Gastroesophageal sphincter (tissue), 4 donors: Measurements from ENCODE around the gene CR1. TPM values are rescaled to one million over a fixed set of nuclear protein-coding genes. Genes with fewer than 3 reads are reported as not detected.

Experiments used
- ATAC-seq: fragments of 150-250 bp; one replicate; pipeline ENCODE4 v1.9.1; 2016; ENCODE audit warnings: mild to moderate bottlenecking, moderate library complexity
- H3K27ac ChIP-seq, 4 donors: fragments of 200-600 bp; sonication (generic) in 3 of 4; 1 replicate in 3 of 4; 2 replicates in 1 of 4; pipeline ENCODE4 v1.5.1; 2016 to 2019
- H3K27me3 ChIP-seq: fragments of 200-600 bp; sonication (generic); one replicate; pipeline ENCODE4 v1.5.1; 2019
- H3K36me3 ChIP-seq, 2 donors: fragments of 200-600 bp; sonication (generic); one replicate each; pipeline ENCODE4 v1.5.1; 2019; ENCODE audit warnings: control low read depth in 1 of 2
- H3K4me1 ChIP-seq, 3 donors: fragments of 200-600 bp; sonication (generic); 1 replicate in 2 of 3; 2 replicates in 1 of 3; pipeline ENCODE4 v1.5.1; 2016 to 2019; ENCODE audit warnings: control low read depth in 2 of 3
- H3K4me3 ChIP-seq, 2 donors: fragments of 200-600 bp; sonication (generic); one replicate each; pipeline ENCODE4 v1.5.1; 2019; ENCODE audit warnings: mild to moderate bottlenecking in 1 of 2, moderate library complexity in 1 of 2
- H3K9me3 ChIP-seq, 3 donors: fragments of 200-600 bp; sonication (generic); one replicate each; pipeline ENCODE4 v1.5.1; 2017 to 2019; ENCODE audit warnings: control low read depth in 2 of 3
- CTCF ChIP-seq, 4 experiments: fragments of 200-600 bp in 2 of 4; fragments of 450-650 bp in 2 of 4; sonication (generic) in 1 of 4; IDR thresholded peaks; one replicate each; pipeline ENCODE4 v1.5.1; 2017 to 2019; ENCODE audit warnings: antibody characterized with exemption in 4 of 4, mild to moderate bottlenecking in 2 of 4, moderate library complexity in 2 of 4
- EP300 ChIP-seq: sonication (generic); formaldehyde crosslinking; IDR thresholded peaks from one replicate; pipeline ENCODE4 v1.6.1; 2017; ENCODE audit warnings: antibody characterized with exemption, mild to moderate bottlenecking
- POLR2A ChIP-seq, 2 donors: fragments of 450-650 bp; IDR thresholded peaks; one replicate each; pipeline ENCODE4 v1.6.1; 2017; ENCODE audit warnings: antibody characterized with exemption in 2 of 2, mild to moderate bottlenecking in 2 of 2, moderate library complexity in 1 of 2
- POLR2AphosphoS5 ChIP-seq: sonication (generic); formaldehyde crosslinking; IDR thresholded peaks from one replicate; pipeline ENCODE4 v1.6.1; 2017; ENCODE audit warnings: antibody characterized with exemption
- WGBS, 2 donors: methylation state at CpG; one replicate each; pipeline ENCODE4 v1.1.5; 2018; ENCODE audit warnings: low coverage in 1 of 2; 5-methylcytosine and 5-hydroxymethylcytosine counted together
- total RNA-seq, 4 donors: library from RNA; depleted of rRNA; stranded (reverse); fragments of >200 nt; gene quantifications; one replicate each; pipeline ENCODE4 v1.1.0, GENCODE V29; 2016

The CR1 gene
- total RNA-seq, 4 donors from 2014 or later = 1.1 to 15.9 (median 4.3) TPM

GRCh38 chr1:207649865-207650580 is 154.1 kb downstream of the CR1 start:
- Histone ChIP-seq H3K4me1 (peaks cover 0 to 8% (median 0%) of the 10 kb centered on the region in 3 donors), H3K27ac (no peak overlapping the region), H3K4me3 (no peak overlapping the region), H3K36me3 (no peaks in the 10 kb centered on the region), H3K9me3 (no peaks in the 10 kb centered on the region), H3K27me3 (no peaks in the 10 kb centered on the region)
- WGBS, 2 donors = 57 to 62% methylated on average over 3 to 4 of the region's 4 CpGs
- no peak for ATAC-seq
- TF ChIP-seq CTCF (IDR thresholded peaks at IDR 0.05) (no peak), POLR2AphosphoS5 (no peak), POLR2A (IDR thresholded peaks at IDR 0.05) (no peak), EP300 (no peak)

GRCh38 chr1:207651583-207651982 is 155.6 kb downstream of the CR1 start:
- ATAC-seq = no peak
- H3K27ac ChIP-seq = no peak overlapping the region
- no peaks in the 10 kb centered on the region for H3K9me3 ChIP-seq
- H3K4me1 ChIP-seq = no peaks in the 10 kb centered on the region
- TF ChIP-seq POLR2AphosphoS5 (no peak), POLR2A (IDR thresholded peaks at IDR 0.05) (no peak), EP300 (no peak), CTCF (IDR thresholded peaks at IDR 0.05) (no peak)
- no peaks in the 10 kb centered on the region for H3K36me3 ChIP-seq
- WGBS, 2 donors = 89% methylated on average over 1 of the region's 1 CpG; no CpG with 5 or more reads in 1 of the 2 donors
- peaks cover 4% of the 10 kb centered on the region for H3K27me3 ChIP-seq
- H3K4me3 ChIP-seq = no peak overlapping the region

GRCh38 chr1:207654320-207654719 is 158.4 kb downstream of the CR1 start:
- Histone ChIP-seq H3K36me3 (no peaks in the 10 kb centered on the region), H3K27ac (no peak overlapping the region)

GRCh38 chr1:207658408-207658807 is 162.5 kb downstream of the CR1 start:
- H3K4me1 ChIP-seq = no peaks in the 10 kb centered on the region
- no peak overlapping the region for H3K27ac ChIP-seq
- peaks cover 0 to 13% (median 0%) of the 10 kb centered on the region in 3 donors for H3K9me3 ChIP-seq
- TF ChIP-seq POLR2AphosphoS5 = no peak
- no peak for TF ChIP-seq EP300
- TF ChIP-seq POLR2A (IDR thresholded peaks at IDR 0.05) = no peak
- no peak for TF ChIP-seq CTCF (IDR thresholded peaks at IDR 0.05)
- peaks cover 9% of the 10 kb centered on the region for H3K27me3 ChIP-seq
- H3K4me3 ChIP-seq = no peak overlapping the region
- ATAC-seq = no peak
- 83 to 100% methylated on average over 1 to 2 of the region's 7 CpGs for WGBS, 2 donors
- H3K36me3 ChIP-seq = no peaks in the 10 kb centered on the region

More at GRCh38 chr1:207654320-207654719, 158.4 kb downstream of the CR1 start:
- H3K4me3 ChIP-seq = no peak overlapping the region
- no peaks in the 10 kb centered on the region for H3K9me3 ChIP-seq
- peak in 1 of 4 experiments; percentile 15 for TF ChIP-seq CTCF (IDR thresholded peaks at IDR 0.05)
- TF ChIP-seq POLR2A (IDR thresholded peaks at IDR 0.05) = no peak
- 33 to 52% methylated on average over 2 of the region's 2 CpGs for WGBS, 2 donors
- no peak for ATAC-seq
- H3K4me1 ChIP-seq = no peaks in the 10 kb centered on the region
- H3K27me3 ChIP-seq = peaks cover 4% of the 10 kb centered on the region

GRCh38 chr1:207658904-207659485 is 163.0 kb downstream of the CR1 start:
- Histone ChIP-seq H3K36me3 (no peaks in the 10 kb centered on the region), H3K27me3 (peaks cover 9% of the 10 kb centered on the region), H3K9me3 (peaks cover 0 to 19% (median 0%) of the 10 kb centered on the region in 3 donors), H3K27ac (no peak overlapping the region), H3K4me1 (no peaks in the 10 kb centered on the region), H3K4me3 (no peak overlapping the region)
- no peak for TF ChIP-seq POLR2A (IDR thresholded peaks at IDR 0.05)
- TF ChIP-seq POLR2AphosphoS5 = no peak
- TF ChIP-seq EP300 = no peak
- no peak for TF ChIP-seq CTCF (IDR thresholded peaks at IDR 0.05)
- 69 to 83% methylated on average over 1 to 2 of the region's 9 CpGs for WGBS, 2 donors
- ATAC-seq = no peak
